Body of pancreas (tissue), 4 donors: ENCODE measurements around the gene GRB10. TPM values are rescaled to one million over a fixed set of nuclear protein-coding genes. Genes with fewer than 3 reads are reported as not detected.

Source experiments
- ATAC-seq: fragments of 150-250 bp; one replicate; pipeline ENCODE4 v1.9.1; 2016
- DNase-seq, 4 donors: peaks; one replicate each; pipeline ENCODE4 v3.0.0-alpha.2; 2019
- H3K27ac ChIP-seq, 4 donors: fragments of 200-600 bp; sonication (generic); 1 replicate in 3 of 4; 2 replicates in 1 of 4; pipeline versions ENCODE4 v1.5.1 to v1.6.1; 2016 to 2019; ENCODE audit warnings: mild to moderate bottlenecking in 1 of 4, mixed read lengths in 1 of 4, moderate library complexity in 1 of 4
- H3K27me3 ChIP-seq, 2 donors: fragments of 200-600 bp; sonication (generic); one replicate each; pipeline ENCODE4 v1.6.0; 2016; ENCODE audit warnings: mild to moderate bottlenecking in 1 of 2
- H3K36me3 ChIP-seq, 2 donors: fragments of 200-600 bp; sonication (generic); replicated peaks in 1 of 2; 2 replicates each; pipeline ENCODE4 v1.5.1; 2016; ENCODE audit warnings: low read depth in 2 of 2; ENCODE audit not compliant: insufficient read depth in 1 of 2
- H3K4me1 ChIP-seq: fragments of 200-600 bp; sonication (generic); one replicate; pipeline ENCODE4 v1.6.0; 2016
- H3K4me3 ChIP-seq, 2 donors: fragments of 200-600 bp; sonication (generic); 1 replicate in 1 of 2; 2 replicates in 1 of 2; pipeline ENCODE4 v1.5.1; 2016 to 2019
- H3K9me3 ChIP-seq, 3 donors: fragments of 200-600 bp; sonication (generic); 1 replicate in 2 of 3; 2 replicates in 1 of 3; pipeline ENCODE4 v1.5.1; 2016
- POLR2A ChIP-seq, 3 donors: fragments of 450-650 bp; IDR thresholded peaks; one replicate each; pipeline ENCODE4 v1.6.1; 2016; ENCODE audit warnings: antibody characterized with exemption in 3 of 3, mild to moderate bottlenecking in 2 of 3
- WGBS, 2 donors: methylation state at CpG; one replicate each; pipeline ENCODE4 v1.1.5; 2017; 5-methylcytosine and 5-hydroxymethylcytosine counted together
- intact Hi-C: fragments of 100-400 bp; cut with DNase I; formaldehyde crosslinking; loops from one replicate; pipeline ENCODE4 v1.15.1; 2023
- total RNA-seq, 2 donors: library from RNA; depleted of rRNA; stranded (reverse); fragments of >200 nt; gene quantifications; one replicate each; pipeline ENCODE4 v1.1.0, GENCODE V29; 2016
- TF ChIP-seq, protein P1 (sequence below), 7 experiments: fragments of 450-650 bp in 4 of 7; fragments of 200-600 bp in 3 of 7; sonication (generic) in 3 of 7; IDR thresholded peaks; one replicate each; pipeline ENCODE4 v1.5.1; 2016 to 2019; ENCODE audit warnings: antibody characterized with exemption in 7 of 7

The GRB10 gene
- total RNA-seq, 2 donors from 2014 or later: 130 to 229 TPM

DNA sequence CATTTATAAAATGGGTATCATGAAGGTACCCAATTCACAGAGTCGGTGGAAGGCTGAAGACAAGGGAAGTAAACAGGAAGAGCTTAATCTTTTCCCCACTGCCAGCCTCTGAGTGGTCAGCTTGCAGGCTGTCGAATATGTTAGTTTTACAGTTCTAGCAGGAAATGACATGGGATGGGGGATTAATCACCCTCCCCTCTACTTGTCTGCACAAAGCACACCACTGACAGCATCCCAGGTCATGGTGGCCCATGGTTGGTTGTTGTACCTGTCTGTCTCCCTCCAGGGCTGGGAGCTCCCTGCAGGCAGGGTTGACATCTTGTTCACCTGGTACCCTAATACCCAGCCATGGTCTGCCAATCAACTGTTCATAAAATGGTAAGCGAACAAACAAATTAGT lies 55.6 kb downstream of the GRB10 start:
- Histone ChIP-seq H3K36me3 (no peaks in the 10 kb centered on the region), H3K4me1 (peaks cover 94% of the 10 kb centered on the region), H3K4me3 (no peak overlapping the region), H3K27ac (peak overlapping the region in 1 of 4 donors; percentile 69), H3K27me3 (no peaks in the 10 kb centered on the region), H3K9me3 (no peaks in the 10 kb centered on the region)
- ATAC-seq (no peak), DNase-seq (no peak)
- TF ChIP-seq, protein P1, sequence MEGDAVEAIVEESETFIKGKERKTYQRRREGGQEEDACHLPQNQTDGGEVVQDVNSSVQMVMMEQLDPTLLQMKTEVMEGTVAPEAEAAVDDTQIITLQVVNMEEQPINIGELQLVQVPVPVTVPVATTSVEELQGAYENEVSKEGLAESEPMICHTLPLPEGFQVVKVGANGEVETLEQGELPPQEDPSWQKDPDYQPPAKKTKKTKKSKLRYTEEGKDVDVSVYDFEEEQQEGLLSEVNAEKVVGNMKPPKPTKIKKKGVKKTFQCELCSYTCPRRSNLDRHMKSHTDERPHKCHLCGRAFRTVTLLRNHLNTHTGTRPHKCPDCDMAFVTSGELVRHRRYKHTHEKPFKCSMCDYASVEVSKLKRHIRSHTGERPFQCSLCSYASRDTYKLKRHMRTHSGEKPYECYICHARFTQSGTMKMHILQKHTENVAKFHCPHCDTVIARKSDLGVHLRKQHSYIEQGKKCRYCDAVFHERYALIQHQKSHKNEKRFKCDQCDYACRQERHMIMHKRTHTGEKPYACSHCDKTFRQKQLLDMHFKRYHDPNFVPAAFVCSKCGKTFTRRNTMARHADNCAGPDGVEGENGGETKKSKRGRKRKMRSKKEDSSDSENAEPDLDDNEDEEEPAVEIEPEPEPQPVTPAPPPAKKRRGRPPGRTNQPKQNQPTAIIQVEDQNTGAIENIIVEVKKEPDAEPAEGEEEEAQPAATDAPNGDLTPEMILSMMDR (IDR thresholded peaks at IDR 0.05): no peak
- TF ChIP-seq POLR2A (IDR thresholded peaks at IDR 0.05): no peak
- WGBS, 2 donors: 77 to 80% methylated on average over 3 of the region's 3 CpGs
- intact Hi-C loops: loop anchor here (5.0 kb wide), 1 partner anchor 50 kb away; no protein-coding TSS in a partner anchor

- Histone ChIP-seq H3K27ac (peak overlapping the region in 3 of 4 donors; percentile 18 to 69 (median 55)), H3K36me3 (no peaks in the 10 kb centered on the region), H3K4me3 (no peak overlapping the region), H3K9me3 (no peaks in the 10 kb centered on the region), H3K27me3 (no peaks in the 10 kb centered on the region), H3K4me1 (peaks cover 94% of the 10 kb centered on the region)
- ATAC-seq (peak; percentile 64), DNase-seq (peak; percentile 53 to 79 (median 58))
- WGBS, 2 donors: 9 to 12% methylated on average over 3 of the region's 3 CpGs
- intact Hi-C loops: loop anchor here (5.0 kb wide), 1 partner anchor 52 kb away; no protein-coding TSS in a partner anchor
- no peak for TF ChIP-seq POLR2A (IDR thresholded peaks at IDR 0.05)
- TF ChIP-seq, protein P1 (IDR thresholded peaks at IDR 0.05): no peak
These were observed 56.9 kb downstream of the GRB10 start for GRCh38 chr7:50725774-50726173.

DNA sequence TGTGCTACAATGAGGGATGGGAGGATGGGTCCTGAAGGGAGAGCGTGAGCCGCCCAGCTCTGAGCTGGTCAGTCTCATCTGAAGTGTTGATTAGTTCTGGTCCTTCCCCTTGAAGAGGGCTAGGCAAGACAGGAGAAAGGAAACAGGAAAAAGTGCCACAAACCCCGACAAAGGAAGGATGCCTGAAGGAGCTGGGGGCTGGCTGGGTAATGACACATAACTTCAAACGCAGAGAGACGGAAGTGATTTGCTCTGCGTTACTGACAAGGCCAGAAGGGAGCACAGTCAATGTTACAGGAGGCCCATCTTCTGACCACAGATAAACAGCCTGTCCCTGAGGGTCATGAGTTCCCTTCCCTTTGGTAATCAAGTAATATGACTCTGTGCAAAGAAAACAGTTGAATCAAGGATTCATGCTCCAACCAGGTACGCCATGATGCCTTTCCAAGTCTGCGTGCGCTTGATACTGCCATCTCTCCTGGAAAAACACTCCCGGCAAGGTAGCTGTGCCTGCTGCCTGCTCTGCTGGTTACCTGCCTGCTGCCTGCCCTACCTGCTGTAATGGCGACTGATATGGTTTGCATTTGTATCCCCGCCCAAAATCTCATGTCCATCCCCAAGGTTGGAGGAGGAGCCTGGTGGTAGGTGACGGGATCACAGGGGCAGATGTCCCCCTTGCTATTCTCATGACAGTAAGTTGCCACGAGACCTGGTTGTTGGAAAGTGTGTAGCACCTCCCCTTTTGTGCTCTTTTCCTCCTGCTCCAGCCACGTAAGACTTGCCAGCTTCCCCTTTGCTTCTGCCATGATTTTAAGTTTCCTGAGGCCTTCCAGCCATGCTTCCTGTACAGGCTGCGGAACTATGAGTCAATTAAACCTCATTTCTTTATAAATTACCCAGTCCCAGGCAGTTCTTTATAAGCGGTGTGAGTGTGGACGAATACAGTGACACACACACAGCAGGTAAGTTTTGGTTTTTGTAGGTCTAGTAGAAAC lies 57.9 kb downstream of the GRB10 start:
- 79 to 84% methylated on average over 18 of the region's 18 CpGs for WGBS, 2 donors
- H3K4me1 ChIP-seq: peaks cover 94% of the 10 kb centered on the region
- H3K4me3 ChIP-seq: no peak overlapping the region
- H3K9me3 ChIP-seq: no peaks in the 10 kb centered on the region
- no peaks in the 10 kb centered on the region for H3K27me3 ChIP-seq
- ATAC-seq: no peak
- TF ChIP-seq POLR2A (IDR thresholded peaks at IDR 0.05): no peak
- TF ChIP-seq, protein P1 (IDR thresholded peaks at IDR 0.05): no peak
- peak overlapping the region; percentile 7 to 69 (median 36) for H3K27ac ChIP-seq
- intact Hi-C loops: loop anchor here (5.0 kb wide), 1 partner anchor 52 kb away; no protein-coding TSS in a partner anchor
- DNase-seq: no peak
- H3K36me3 ChIP-seq: no peaks in the 10 kb centered on the region

DNA sequence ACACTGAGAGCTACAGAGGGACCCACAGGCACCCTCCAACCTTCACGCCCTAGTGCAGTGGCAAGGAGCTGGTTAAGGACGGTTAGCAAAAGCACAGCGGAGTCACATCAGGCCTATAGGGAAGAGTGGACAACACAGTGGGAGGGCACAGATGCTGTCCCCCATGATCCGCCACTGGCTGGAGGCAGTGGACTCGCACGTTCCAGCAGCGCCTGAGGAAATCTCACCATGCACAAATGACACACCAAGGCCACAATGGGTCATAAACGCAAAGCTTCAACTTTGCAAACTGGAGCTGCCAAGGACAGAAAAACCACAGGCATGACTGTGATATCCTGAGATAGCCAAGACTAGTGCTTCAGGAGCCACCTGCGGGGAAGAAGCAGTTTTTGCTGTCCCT lies 58.8 kb downstream of the GRB10 start:
- Histone ChIP-seq H3K9me3 (no peaks in the 10 kb centered on the region), H3K4me3 (no peak overlapping the region), H3K27ac (peak overlapping the region in 2 of 4 donors; percentile 20 to 44), H3K36me3 (no peaks in the 10 kb centered on the region), H3K27me3 (no peaks in the 10 kb centered on the region), H3K4me1 (peaks cover 94% of the 10 kb centered on the region)
- DNase-seq (no peak), ATAC-seq (no peak)
- 66 to 70% methylated on average over 9 of the region's 9 CpGs for WGBS, 2 donors
- TF ChIP-seq, protein P1 (IDR thresholded peaks at IDR 0.05): no peak
- TF ChIP-seq POLR2A (IDR thresholded peaks at IDR 0.05): no peak
- intact Hi-C loops: no loop called here
